DND-41 (cell line): ENCODE results near the gene LRRC74B.

ENCODE experiments used
- ATAC-seq: fragments of 200-7000 bp; cut with Tn5 transposase; 3 replicates; pipeline ENCODE4 v1.9.1; 2021; ENCODE audit warnings: low read depth; ENCODE audit not compliant: insufficient read depth
- DNase-seq: peaks from one replicate; pipeline ENCODE4 v3.0.0-alpha.2; 2020
- H2AFZ ChIP-seq: 2 replicates; pipeline ENCODE4 v1.6.0; 2012; ENCODE audit warnings: low read depth, low read length
- H3K27ac ChIP-seq: 2 replicates; pipeline ENCODE4 v1.5.1; 2012; ENCODE audit warnings: low read length, inconsistent platforms
- H3K27me3 ChIP-seq: fragments of 200-600 bp; sonication (generic); 2 replicates; pipeline ENCODE4 v1.6.0; 2012; ENCODE audit warnings: low read length, mild to moderate bottlenecking, inconsistent platforms; ENCODE audit not compliant: insufficient read depth, poor library complexity
- H3K36me3 ChIP-seq: 2 replicates; pipeline ENCODE4 v1.5.1; 2012; ENCODE audit warnings: low read length, inconsistent platforms; ENCODE audit not compliant: insufficient read depth
- H3K4me1 ChIP-seq: 2 replicates; pipeline ENCODE4 v1.5.1; 2012; ENCODE audit warnings: mild to moderate bottlenecking, low read length; ENCODE audit not compliant: insufficient read depth
- H3K4me2 ChIP-seq: 2 replicates; pipeline ENCODE4 v1.6.0; 2012; ENCODE audit warnings: mild to moderate bottlenecking, moderate library complexity, low read length, inconsistent platforms; ENCODE audit not compliant: insufficient read depth
- H3K4me3 ChIP-seq, 2 experiments: fragments of 200-600 bp in 1 of 2; shearing (Covaris generic) in 1 of 2; 2 replicates each; pipeline ENCODE4 v1.5.1; 2012 to 2016; ENCODE audit warnings: inconsistent platforms in 2 of 2, low read length in 2 of 2, mild to moderate bottlenecking in 2 of 2, low read depth in 1 of 2, moderate library complexity in 1 of 2
- H3K79me2 ChIP-seq: 2 replicates; pipeline ENCODE4 v1.6.0; 2012; ENCODE audit warnings: low read length, inconsistent platforms; ENCODE audit not compliant: insufficient read depth
- H3K9ac ChIP-seq: 2 replicates; pipeline ENCODE4 v1.6.0; 2012; ENCODE audit warnings: low read depth, mild to moderate bottlenecking, inconsistent platforms, low read length, moderate library complexity
- H3K9me3 ChIP-seq: 2 replicates; pipeline ENCODE4 v1.5.1; 2012; ENCODE audit warnings: low read length, moderate library complexity, mild to moderate bottlenecking, inconsistent platforms; ENCODE audit not compliant: insufficient read depth, severe bottlenecking
- H4K20me1 ChIP-seq: 2 replicates; pipeline ENCODE4 v1.6.0; 2012; ENCODE audit warnings: low read length; ENCODE audit not compliant: insufficient read depth
- CTCF ChIP-seq: IDR thresholded peaks from 2 replicates; pipeline ENCODE4 v1.5.1; 2012; ENCODE audit warnings: borderline replicate concordance, low read length, moderate library complexity, mild to moderate bottlenecking; ENCODE audit not compliant: poor library complexity, severe bottlenecking; ENCODE audit errors: extremely low read depth
- EZH2 ChIP-seq: IDR thresholded peaks from 3 replicates; pipeline ENCODE4 v1.6.1; 2012; ENCODE audit warnings: borderline replicate concordance, low read depth, mild to moderate bottlenecking, moderate library complexity, low read length, inconsistent platforms; ENCODE audit not compliant: severe bottlenecking

LRRC74B gene

GRCh38 chr22:21030032-21030431 is 15.7 kb upstream of the LRRC74B start:
- no peak overlapping the region for H3K9ac ChIP-seq
- H4K20me1 ChIP-seq = 0 out of 2 replicates have a peak, but pooled peaks cover 3% of the 10 kb centered on the region
- H2AFZ ChIP-seq = no peak overlapping the region
- TF ChIP-seq CTCF (no peak), EZH2 (no peak)
- ATAC-seq (no peak), DNase-seq (no peak)
- H3K36me3 ChIP-seq = no peaks in the 10 kb centered on the region
- H3K4me2 ChIP-seq = no peak overlapping the region
- peaks cover 10% of the 10 kb centered on the region for H3K4me1 ChIP-seq
- H3K4me3 ChIP-seq = no peak overlapping the region
- no peak overlapping the region for H3K27ac ChIP-seq
- H3K79me2 ChIP-seq = no peaks in the 10 kb centered on the region
- no peaks in the 10 kb centered on the region for H3K27me3 ChIP-seq
- H3K9me3 ChIP-seq = no peaks in the 10 kb centered on the region

GRCh38 chr22:21030621-21031544 is 14.9 kb upstream of the LRRC74B start:
- ATAC-seq (no peak), DNase-seq (no peak)
- Histone ChIP-seq H3K4me3 (no peak overlapping the region), H3K27me3 (no peaks in the 10 kb centered on the region), H4K20me1 (0 out of 2 replicates have a peak, but pooled peaks cover 3% of the 10 kb centered on the region), H2AFZ (no peak overlapping the region), H3K79me2 (no peaks in the 10 kb centered on the region), H3K36me3 (no peaks in the 10 kb centered on the region), H3K4me2 (no peak overlapping the region), H3K27ac (no peak overlapping the region), H3K9me3 (no peaks in the 10 kb centered on the region), H3K9ac (no peak overlapping the region), H3K4me1 (0 out of 2 replicates have a peak, but pooled peaks cover 1% of the 10 kb centered on the region)
- TF ChIP-seq CTCF = no peak
- TF ChIP-seq EZH2 = no peak

- Histone ChIP-seq H3K4me3 (no peak overlapping the region), H3K4me2 (no peak overlapping the region), H3K36me3 (no peaks in the 10 kb centered on the region), H4K20me1 (0 out of 2 replicates have a peak, but pooled peaks cover 3% of the 10 kb centered on the region), H3K79me2 (no peaks in the 10 kb centered on the region), H2AFZ (no peak overlapping the region), H3K4me1 (no peaks in the 10 kb centered on the region), H3K27ac (no peak overlapping the region), H3K9ac (no peak overlapping the region), H3K27me3 (no peaks in the 10 kb centered on the region), H3K9me3 (no peaks in the 10 kb centered on the region)
- DNase-seq = no peak
- no peak for ATAC-seq
- TF ChIP-seq CTCF = no peak
- TF ChIP-seq EZH2 = no peak
Observed at GRCh38 chr22:21031545-21032036, 14.2 kb upstream of the LRRC74B start.
